Omental fat pad (tissue), 4 donors: ENCODE results near the gene CHRM2. TPM values are rescaled to one million over a fixed set of nuclear protein-coding genes. Genes with fewer than 3 reads are reported as not detected.

Source experiments
- ATAC-seq: fragments of 150-250 bp; one replicate; pipeline ENCODE4 v1.9.1; 2016; ENCODE audit warnings: mild to moderate bottlenecking, moderate library complexity; ENCODE audit not compliant: low FRiP score
- DNase-seq: peaks from one replicate; pipeline ENCODE4 v3.0.0-alpha.2; 2019; ENCODE audit warnings: low spot score
- total RNA-seq, 4 donors: library from RNA; depleted of rRNA; stranded (reverse); fragments of >200 nt; gene quantifications; one replicate each; pipeline ENCODE4 v1.1.0, GENCODE V29; 2016
- TF ChIP-seq, protein P1 (sequence below), 3 donors: fragments of 450-650 bp; IDR thresholded peaks; one replicate each; pipeline ENCODE4 v1.5.1; 2016 to 2017; ENCODE audit warnings: antibody characterized with exemption in 3 of 3, mild to moderate bottlenecking in 3 of 3, moderate library complexity in 2 of 3

The CHRM2 gene
- total RNA-seq, 4 donors from 2014 or later, result 0.09 to 0.47 TPM; not detected in 2

DNA sequence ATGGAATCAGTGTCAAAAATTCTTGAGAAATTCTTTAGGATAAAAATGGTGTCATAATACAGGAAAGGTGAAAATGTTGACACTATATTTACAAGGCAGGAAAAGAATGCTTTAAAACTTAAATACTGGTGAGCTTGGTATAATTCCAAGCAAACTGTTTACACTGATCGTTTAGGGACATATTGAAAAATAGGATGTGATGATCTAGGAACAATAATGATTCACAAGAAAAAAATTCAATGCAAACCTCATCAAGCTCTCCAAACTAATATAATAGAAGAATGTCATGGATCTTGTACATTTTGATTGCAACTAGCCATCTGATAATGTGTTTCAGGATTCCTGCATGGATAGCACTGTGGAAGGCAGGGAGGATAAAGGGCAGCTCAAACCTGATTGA, 98.4 kb downstream of the CHRM2 start:
- DNase-seq (no peak), ATAC-seq (no peak)
- TF ChIP-seq, protein P1, sequence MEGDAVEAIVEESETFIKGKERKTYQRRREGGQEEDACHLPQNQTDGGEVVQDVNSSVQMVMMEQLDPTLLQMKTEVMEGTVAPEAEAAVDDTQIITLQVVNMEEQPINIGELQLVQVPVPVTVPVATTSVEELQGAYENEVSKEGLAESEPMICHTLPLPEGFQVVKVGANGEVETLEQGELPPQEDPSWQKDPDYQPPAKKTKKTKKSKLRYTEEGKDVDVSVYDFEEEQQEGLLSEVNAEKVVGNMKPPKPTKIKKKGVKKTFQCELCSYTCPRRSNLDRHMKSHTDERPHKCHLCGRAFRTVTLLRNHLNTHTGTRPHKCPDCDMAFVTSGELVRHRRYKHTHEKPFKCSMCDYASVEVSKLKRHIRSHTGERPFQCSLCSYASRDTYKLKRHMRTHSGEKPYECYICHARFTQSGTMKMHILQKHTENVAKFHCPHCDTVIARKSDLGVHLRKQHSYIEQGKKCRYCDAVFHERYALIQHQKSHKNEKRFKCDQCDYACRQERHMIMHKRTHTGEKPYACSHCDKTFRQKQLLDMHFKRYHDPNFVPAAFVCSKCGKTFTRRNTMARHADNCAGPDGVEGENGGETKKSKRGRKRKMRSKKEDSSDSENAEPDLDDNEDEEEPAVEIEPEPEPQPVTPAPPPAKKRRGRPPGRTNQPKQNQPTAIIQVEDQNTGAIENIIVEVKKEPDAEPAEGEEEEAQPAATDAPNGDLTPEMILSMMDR (IDR thresholded peaks at IDR 0.05), result no peak

DNA sequence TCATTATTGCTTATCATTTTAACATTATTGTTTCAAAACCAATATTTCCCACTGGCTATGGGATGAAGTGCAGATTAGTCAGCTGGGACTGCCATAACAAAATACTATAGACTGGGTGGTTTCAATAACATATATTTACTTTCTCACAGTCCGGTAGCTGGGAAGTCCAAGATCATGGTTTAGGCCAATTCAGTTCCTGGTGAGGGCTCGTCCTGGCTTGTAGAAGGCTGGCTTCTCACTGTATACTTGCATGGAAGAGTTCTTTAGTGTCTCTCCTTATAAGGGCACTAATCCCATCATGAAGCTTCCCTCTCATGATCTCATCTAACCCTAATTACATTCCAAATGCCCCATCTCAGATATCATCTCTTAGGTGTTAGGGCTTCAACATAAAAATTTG, 101.3 kb downstream of the CHRM2 start:
- TF ChIP-seq, protein P1 (IDR thresholded peaks at IDR 0.05), result no peak
- no peak for ATAC-seq
- DNase-seq, result no peak

DNA sequence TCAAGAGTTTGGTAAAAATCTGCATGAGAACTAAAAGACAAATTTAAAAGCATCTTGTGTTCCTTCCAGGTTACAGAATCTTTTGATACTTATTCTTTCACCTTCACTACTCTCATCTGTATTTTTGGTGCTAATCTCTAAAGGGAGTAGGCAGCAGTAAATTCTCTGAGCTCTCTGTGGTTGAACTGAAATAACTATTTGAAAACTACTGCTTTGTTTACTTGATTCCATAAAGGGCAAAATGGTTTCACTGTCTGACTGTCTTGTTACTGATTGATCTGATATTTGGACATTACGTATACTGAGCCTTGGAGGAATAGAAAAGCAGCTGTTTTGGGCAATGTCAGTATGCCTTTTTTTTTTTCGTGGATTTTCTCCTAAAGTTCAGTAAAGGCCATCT, 103.3 kb downstream of the CHRM2 start:
- TF ChIP-seq, protein P1 (IDR thresholded peaks at IDR 0.05), result no peak
- no peak for DNase-seq
- no peak for ATAC-seq

DNA sequence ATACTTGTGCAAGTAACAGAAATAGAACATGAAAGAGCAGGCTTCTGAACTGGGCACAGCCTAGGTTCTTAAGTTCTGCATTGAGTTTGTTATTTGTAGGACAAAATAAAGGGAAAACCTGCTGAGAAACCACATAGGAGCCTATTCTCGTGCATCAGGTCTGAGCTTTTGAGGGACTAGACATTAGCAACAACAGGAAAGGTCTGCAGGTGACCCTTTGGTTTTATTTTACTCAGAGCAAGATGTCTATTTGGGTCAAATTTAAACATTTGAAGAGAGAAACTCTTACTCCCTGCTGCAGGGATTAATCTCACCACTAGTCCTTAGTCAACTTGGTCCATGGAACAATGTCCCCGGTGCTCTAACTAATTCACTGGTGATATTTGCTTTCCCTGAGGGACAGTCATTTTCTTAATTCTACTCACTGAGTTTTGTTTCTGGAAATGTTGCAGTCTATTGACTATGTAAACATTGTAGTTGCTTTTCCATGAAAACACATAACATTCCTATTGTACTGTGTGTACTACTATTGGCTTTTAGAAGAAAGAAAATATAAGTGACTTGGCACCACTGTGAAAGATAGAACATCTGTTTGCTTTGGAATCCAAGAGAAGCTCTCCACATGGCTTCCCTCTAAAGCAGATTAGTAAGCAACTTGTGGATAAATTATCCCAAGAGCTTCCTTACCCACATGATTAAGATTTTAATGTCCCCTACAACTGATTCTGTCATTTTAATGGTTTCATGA, 108.2 kb downstream of the CHRM2 start:
- TF ChIP-seq, protein P1 (IDR thresholded peaks at IDR 0.05), result no peak
- ATAC-seq, result no peak
- DNase-seq, result no peak

DNA sequence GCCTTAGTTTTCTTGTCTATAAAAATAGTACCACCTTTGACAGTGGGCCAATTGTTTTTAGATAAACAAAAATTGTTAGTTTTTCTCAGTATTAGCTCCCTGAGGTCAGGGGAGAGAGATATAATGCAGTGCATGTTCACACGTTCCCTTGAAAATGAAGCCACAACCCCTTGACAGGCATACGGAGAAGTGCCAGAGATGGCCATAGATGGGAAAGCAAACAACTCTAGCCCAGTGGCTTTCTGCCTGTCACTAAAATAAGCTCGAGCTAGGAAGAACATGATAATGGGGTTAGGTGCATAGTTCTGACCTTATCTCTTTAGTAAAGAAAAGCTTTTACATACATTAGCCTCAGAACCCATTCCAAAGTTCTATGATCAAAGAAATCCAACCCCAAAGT, 124.9 kb downstream of the CHRM2 start:
- no peak for ATAC-seq
- DNase-seq, result no peak
- TF ChIP-seq, protein P1 (IDR thresholded peaks at IDR 0.05), result no peak

DNA sequence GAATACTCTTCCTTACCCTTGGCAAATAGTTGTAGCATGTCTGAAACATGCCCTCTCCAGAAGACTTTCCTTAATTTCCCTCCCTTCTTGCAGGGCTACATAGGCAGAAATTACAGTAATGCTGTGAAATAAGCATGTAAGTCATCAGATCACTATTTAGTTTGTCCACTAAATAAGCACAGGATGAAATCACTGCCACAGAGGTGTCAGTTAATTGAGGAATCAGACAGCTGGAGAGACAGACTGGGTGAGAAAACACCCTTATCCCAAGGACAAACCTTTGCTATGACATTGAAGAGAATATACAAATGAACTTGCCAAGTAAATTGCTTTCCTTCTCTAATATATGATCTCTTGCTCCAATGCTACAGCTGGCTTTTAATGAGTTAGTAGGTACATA, 129.3 kb downstream of the CHRM2 start:
- TF ChIP-seq, protein P1 (IDR thresholded peaks at IDR 0.05), result no peak
- ATAC-seq, result no peak
- DNase-seq, result no peak

DNA sequence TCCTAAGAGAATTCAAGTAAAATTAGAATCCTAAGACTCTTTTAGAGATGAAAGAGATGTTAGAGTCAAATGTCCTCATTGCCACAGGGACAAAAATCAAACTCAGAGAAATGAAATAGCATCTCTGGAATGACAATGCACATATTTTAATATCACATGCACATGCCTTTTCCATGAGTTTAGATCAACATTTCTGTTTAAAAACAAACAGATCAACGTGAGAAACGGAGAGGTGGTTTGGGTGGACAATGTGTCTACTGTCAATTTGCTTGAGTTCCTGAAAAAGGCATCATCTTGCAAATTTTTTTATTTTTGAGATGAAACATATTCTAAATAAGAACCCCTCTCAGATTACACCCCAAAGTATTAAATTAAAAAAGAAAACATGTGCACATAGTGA, 130.0 kb downstream of the CHRM2 start:
- DNase-seq (no peak), ATAC-seq (no peak)
- TF ChIP-seq, protein P1 (IDR thresholded peaks at IDR 0.05), result no peak
